Measurements from ENCODE around the gene GNPNAT1. TPM values are rescaled to one million over a fixed set of nuclear protein-coding genes. Genes with fewer than 3 reads are reported as not detected.

Gene GNPNAT1
- total and polyA plus RNA-seq, 2 of the 8 experiments (the other 6 are each of a cell fraction or from before 2014, with no cell fraction given): 25.5 to 54.1 TPM

GRCh38 chr14:52790011-52790755 is 1.2 kb downstream of the GNPNAT1 start:
- H3K56ac ChIP-seq (replicated peaks; ENCODE audit: insufficient read length, low read depth, low read length): no peak overlapping the region
- H4K8ac ChIP-seq (ENCODE audit: extremely low read depth, insufficient read depth, low read length): no peak overlapping the region
- no peak overlapping the region for H2BK20ac ChIP-seq (ENCODE audit: low read length)
- H3K23me2 ChIP-seq (ENCODE audit: low read depth, low read length): 0 out of 2 replicates have a peak, but pooled peaks cover 3% of the 10 kb centered on the region
- no peak overlapping the region for H3K18ac ChIP-seq (ENCODE audit: extremely low read depth, low read length)
- CTCF ChIA-PET (ENCODE audit: partially characterized antibody): interaction anchor here (0.6 to 1.9 kb wide), 5 partner anchors 10 to 491 kb away, joined by 3 to 5 read pairs (median 3); no protein-coding TSS in a partner anchor
- no peak overlapping the region for H2BK120ac ChIP-seq (replicated peaks; ENCODE audit: low read depth, low read length)
- H3K9ac ChIP-seq (replicated peaks in 1 of 4; ENCODE audit: extremely low read depth in 1 of 4, low read depth in 3 of 4, low read length in 3 of 4): peak overlapping the region; percentile 70 to 79 (median 74); a peak in 5 of 7 replicates
- FAIRE-seq (no peak), DNase-seq (ENCODE audit: low read depth in 1 of 2, low spot score in 2 of 2) (no peak)
- no peak overlapping the region for H2BK12ac ChIP-seq (ENCODE audit: low read depth, low read length)
- 23% methylated on average over 18 of the region's 18 CpGs; no CpG with 5 or more reads in 1 of the 2 experiments for WGBS, 2 experiments (ENCODE audit: extremely low coverage in 1 of 2, insufficient coverage in 1 of 2, insufficient read length in 1 of 2, insufficient replicate concordance in 2 of 2, low coverage in 1 of 2, low lambda C conversion rate in 2 of 2, missing lambda C conversion rate in 1 of 2)
- peak overlapping the region; percentile 73 to 92 (median 82) for H3K4me3 ChIP-seq (ENCODE audit: extremely low read depth in 1 of 4, insufficient read depth in 2 of 4, low read depth in 3 of 4, low read length in 4 of 4)
- no peak overlapping the region for H2BK15ac ChIP-seq (ENCODE audit: low read length)
- H2AFZ ChIP-seq (ENCODE audit: low read length): no peak overlapping the region
- no peak overlapping the region for H3K4ac ChIP-seq (replicated peaks; ENCODE audit: insufficient read length, low read depth, low read length)
- H2BK5ac ChIP-seq (ENCODE audit: low read depth, low read length): no peak overlapping the region
- no peaks in the 10 kb centered on the region for H3K79me1 ChIP-seq (ENCODE audit: low read depth, low read length)
- H3K27me3 ChIP-seq (replicated peaks in 1 of 4; ENCODE audit: control insufficient read depth in 3 of 4, extremely low read depth in 1 of 4, insufficient read depth in 3 of 4, low read length in 3 of 4): no peaks in the 10 kb centered on the region
- H3K14ac ChIP-seq (ENCODE audit: insufficient read length): no peak overlapping the region
- peaks cover 0 to 46% of the 10 kb centered on the region in 2 experiments; a peak in 2 of 4 replicates for H3K79me2 ChIP-seq (ENCODE audit: control insufficient read depth in 1 of 2, insufficient read depth in 2 of 2, low read length in 2 of 2)
- no peaks in the 10 kb centered on the region for H3K36me3 ChIP-seq (ENCODE audit: control insufficient read depth in 2 of 4, insufficient read depth in 4 of 4, low read length in 3 of 4)
- no peak overlapping the region for H4K5ac ChIP-seq (ENCODE audit: insufficient read length, low read depth, low read length)
- H4K20me1 ChIP-seq (replicated peaks in 1 of 2; ENCODE audit: control insufficient read depth in 1 of 2, insufficient read depth in 2 of 2, low read length in 2 of 2): no peaks in the 10 kb centered on the region
- H3K9me3 ChIP-seq (ENCODE audit: insufficient read depth in 2 of 2, low read depth in 1 of 2, low read length in 1 of 2): no peaks in the 10 kb centered on the region
- POLR2A ChIA-PET (ENCODE audit: partially characterized antibody): interaction anchor here (0.8 to 1.4 kb wide), 6 partner anchors 9 to 158 kb away, joined by 3 to 5 read pairs (median 3); no protein-coding TSS in a partner anchor
- H3K23ac ChIP-seq (ENCODE audit: insufficient read length): no peak overlapping the region
- peak overlapping the region; percentile 58 for H4K91ac ChIP-seq (replicated peaks; ENCODE audit: insufficient read length, low read length)
- no peak overlapping the region for H2AK5ac ChIP-seq (ENCODE audit: low read depth, low read length)
- H3K4me1 ChIP-seq (replicated peaks in 1 of 4; ENCODE audit: control insufficient read depth in 3 of 4, insufficient read depth in 4 of 4, low read length in 3 of 4): peaks cover 0 to 2% (median 0%) of the 10 kb centered on the region in 4 experiments; a peak in 3 of 7 replicates
- peak overlapping the region; percentile 77 to 93 for H3K4me2 ChIP-seq (ENCODE audit: insufficient read depth in 1 of 2, low read depth in 2 of 2, low read length in 2 of 2)
- H3K27ac ChIP-seq (ENCODE audit: low read depth, low read length): no peak overlapping the region
- TF ChIP-seq FOSL1 (IDR thresholded peaks at IDR 0.05; ENCODE audit: insufficient read depth, low read depth, low read length): no peak
- no peak for TF ChIP-seq EP300 (IDR thresholded peaks at IDR 0.05; ENCODE audit: borderline replicate concordance in 1 of 2, low read depth in 2 of 2, low read length in 2 of 2)
- no peak for TF ChIP-seq MAFK (IDR thresholded peaks at IDR 0.05; ENCODE audit: low read depth, low read length)
- no peak for TF ChIP-seq BACH1 (IDR thresholded peaks at IDR 0.05; ENCODE audit: low read length)
- TF ChIP-seq, protein P1, sequence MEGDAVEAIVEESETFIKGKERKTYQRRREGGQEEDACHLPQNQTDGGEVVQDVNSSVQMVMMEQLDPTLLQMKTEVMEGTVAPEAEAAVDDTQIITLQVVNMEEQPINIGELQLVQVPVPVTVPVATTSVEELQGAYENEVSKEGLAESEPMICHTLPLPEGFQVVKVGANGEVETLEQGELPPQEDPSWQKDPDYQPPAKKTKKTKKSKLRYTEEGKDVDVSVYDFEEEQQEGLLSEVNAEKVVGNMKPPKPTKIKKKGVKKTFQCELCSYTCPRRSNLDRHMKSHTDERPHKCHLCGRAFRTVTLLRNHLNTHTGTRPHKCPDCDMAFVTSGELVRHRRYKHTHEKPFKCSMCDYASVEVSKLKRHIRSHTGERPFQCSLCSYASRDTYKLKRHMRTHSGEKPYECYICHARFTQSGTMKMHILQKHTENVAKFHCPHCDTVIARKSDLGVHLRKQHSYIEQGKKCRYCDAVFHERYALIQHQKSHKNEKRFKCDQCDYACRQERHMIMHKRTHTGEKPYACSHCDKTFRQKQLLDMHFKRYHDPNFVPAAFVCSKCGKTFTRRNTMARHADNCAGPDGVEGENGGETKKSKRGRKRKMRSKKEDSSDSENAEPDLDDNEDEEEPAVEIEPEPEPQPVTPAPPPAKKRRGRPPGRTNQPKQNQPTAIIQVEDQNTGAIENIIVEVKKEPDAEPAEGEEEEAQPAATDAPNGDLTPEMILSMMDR (IDR thresholded peaks at IDR 0.05; ENCODE audit: control extremely low read depth in 1 of 3, insufficient read depth in 1 of 3, low read depth in 1 of 3, low read length in 3 of 3): no peak
- no peak for TF ChIP-seq KDM1A (IDR thresholded peaks at IDR 0.05; ENCODE audit: borderline replicate concordance, low read length)
- no peak for TF ChIP-seq GABPA (IDR thresholded peaks at IDR 0.05; ENCODE audit: borderline replicate concordance, insufficient read depth, low read length)
- TF ChIP-seq POU5F1 (IDR thresholded peaks at IDR 0.05; ENCODE audit: low read depth, low read length): no peak
- TF ChIP-seq PHF8 (conservative IDR thresholded peaks at IDR 0.05; ENCODE audit: low read depth, low read length): no peak

Measured in H1 (cell line).